Lung (tissue), 12 donors: ENCODE measurements around the gene KCND3. TPM values are rescaled to one million over a fixed set of nuclear protein-coding genes. Genes with fewer than 3 reads are reported as not detected.

Experiments used
- ATAC-seq: fragments of 200-7000 bp; cut with Tn5 transposase; one replicate; pipeline ENCODE4 v1.9.1; 2020; ENCODE audit warnings: moderate number of reproducible peaks; ENCODE audit not compliant: insufficient read depth, low FRiP score
- DNase-seq, 3 donors: peaks; one replicate each; pipeline ENCODE4 v3.0.0-alpha.2; 2013 to 2017
- H3K27ac ChIP-seq, 2 donors: one replicate each; pipeline ENCODE4 v1.5.1; 2013; ENCODE audit warnings: mild to moderate bottlenecking in 2 of 2, moderate library complexity in 2 of 2, control low read depth in 1 of 2, inconsistent platforms in 1 of 2, low read depth in 1 of 2, low read length in 1 of 2
- H3K27me3 ChIP-seq, 3 donors: one replicate each; pipeline ENCODE4 v1.5.1; 2013; ENCODE audit warnings: low read length in 2 of 3; ENCODE audit not compliant: control insufficient read depth in 3 of 3, insufficient read depth in 3 of 3
- H3K36me3 ChIP-seq, 4 donors: one replicate each; pipeline ENCODE4 v1.5.1; 2013; ENCODE audit warnings: low read length in 4 of 4, mild to moderate bottlenecking in 1 of 4, moderate library complexity in 1 of 4; ENCODE audit not compliant: control insufficient read depth in 4 of 4, insufficient read depth in 4 of 4
- H3K4me1 ChIP-seq, 5 donors: one replicate each; pipeline ENCODE4 v1.5.1; 2013; ENCODE audit warnings: low read length in 5 of 5, mild to moderate bottlenecking in 2 of 5, moderate library complexity in 1 of 5; ENCODE audit not compliant: control insufficient read depth in 5 of 5, insufficient read depth in 5 of 5
- H3K4me3 ChIP-seq: one replicate; pipeline ENCODE4 v1.5.1; 2013; ENCODE audit warnings: mild to moderate bottlenecking, control low read depth, moderate library complexity
- H3K9ac ChIP-seq, 2 donors: one replicate each; pipeline ENCODE4 v1.5.1; 2013; ENCODE audit warnings: low read length in 2 of 2, control low read depth in 1 of 2; ENCODE audit not compliant: insufficient read depth in 1 of 2
- H3K9me3 ChIP-seq, 4 donors: one replicate each; pipeline ENCODE4 v1.5.1; 2013; ENCODE audit warnings: low read length in 3 of 4, mild to moderate bottlenecking in 1 of 4, moderate library complexity in 1 of 4; ENCODE audit not compliant: control insufficient read depth in 4 of 4, insufficient read depth in 3 of 4
- whole genome bisulfite sequencing, 2 donors: extraction: QIAGEN DNeasy Blood & Tissue Kit; methylation state at CpG; one replicate each; pipeline ENCODE4 v1.1.7; 2013; 5-methylcytosine and 5-hydroxymethylcytosine counted together
- polyA plus RNA-seq, 2 donors: library from polyadenylated mRNA; stranded (reverse); fragments of 200-250 nt; gene quantifications; one replicate each; pipeline ENCODE4 v1.2.1, GENCODE V29; 2013
- total RNA-seq, 2 donors: library from RNA; depleted of rRNA in 1 of 2; stranded (reverse); fragments of >200 nt in 1 of 2; gene quantifications; one replicate each; pipeline ENCODE4 v1.2.1, GENCODE V29; 2014 to 2021
- TF ChIP-seq, protein P1 (sequence below): IDR thresholded peaks from 2 replicates; pipeline ENCODE4 v1.5.1; 2012; ENCODE audit warnings: mild to moderate bottlenecking; ENCODE audit errors: control extremely low read depth, extremely low read depth
- donor health status: control.
- donor health status: control.
- donor health status: Bipolar disorder and iron deficiency.
- donor health status: healthy.
- donor health status: DM: yes; HTN: yes; CAD: no.

KCND3 gene
- total and polyA plus RNA-seq, 4 donors, result 1.3 to 12.1 (median 4.9) TPM

DNA sequence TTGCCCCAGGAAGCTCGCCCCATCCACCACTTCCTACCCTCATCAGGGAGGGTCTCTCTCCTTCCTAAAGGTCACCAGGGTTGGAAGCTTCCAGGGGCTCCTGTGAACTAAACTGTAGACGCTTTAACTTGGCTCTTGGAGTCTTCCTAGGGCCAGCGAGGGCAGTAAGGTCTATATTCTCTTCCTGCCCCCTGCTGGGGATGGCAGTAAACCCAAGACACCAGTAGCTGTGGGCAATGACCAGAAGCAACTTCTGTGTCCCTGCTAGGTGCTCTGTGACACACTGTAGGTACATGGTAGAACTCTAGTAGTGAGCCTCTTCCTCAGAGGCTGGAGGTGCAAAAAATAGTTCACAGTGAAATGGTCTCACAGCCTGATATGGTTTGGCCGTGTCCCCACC is 30.0 kb downstream of the KCND3 start:
- no peaks in the 10 kb centered on the region for H3K27me3 ChIP-seq
- ATAC-seq (no peak), DNase-seq (no peak)
- no peaks in the 10 kb centered on the region for H3K9me3 ChIP-seq
- no peak overlapping the region for H3K27ac ChIP-seq
- peaks cover 0 to 5% (median 0%) of the 10 kb centered on the region in 5 donors for H3K4me1 ChIP-seq
- WGBS, 2 donors, result 81 to 90% methylated on average over 4 of the region's 4 CpGs
- no peak overlapping the region for H3K9ac ChIP-seq
- TF ChIP-seq, protein P1, sequence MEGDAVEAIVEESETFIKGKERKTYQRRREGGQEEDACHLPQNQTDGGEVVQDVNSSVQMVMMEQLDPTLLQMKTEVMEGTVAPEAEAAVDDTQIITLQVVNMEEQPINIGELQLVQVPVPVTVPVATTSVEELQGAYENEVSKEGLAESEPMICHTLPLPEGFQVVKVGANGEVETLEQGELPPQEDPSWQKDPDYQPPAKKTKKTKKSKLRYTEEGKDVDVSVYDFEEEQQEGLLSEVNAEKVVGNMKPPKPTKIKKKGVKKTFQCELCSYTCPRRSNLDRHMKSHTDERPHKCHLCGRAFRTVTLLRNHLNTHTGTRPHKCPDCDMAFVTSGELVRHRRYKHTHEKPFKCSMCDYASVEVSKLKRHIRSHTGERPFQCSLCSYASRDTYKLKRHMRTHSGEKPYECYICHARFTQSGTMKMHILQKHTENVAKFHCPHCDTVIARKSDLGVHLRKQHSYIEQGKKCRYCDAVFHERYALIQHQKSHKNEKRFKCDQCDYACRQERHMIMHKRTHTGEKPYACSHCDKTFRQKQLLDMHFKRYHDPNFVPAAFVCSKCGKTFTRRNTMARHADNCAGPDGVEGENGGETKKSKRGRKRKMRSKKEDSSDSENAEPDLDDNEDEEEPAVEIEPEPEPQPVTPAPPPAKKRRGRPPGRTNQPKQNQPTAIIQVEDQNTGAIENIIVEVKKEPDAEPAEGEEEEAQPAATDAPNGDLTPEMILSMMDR, result no peak
- H3K36me3 ChIP-seq, result no peaks in the 10 kb centered on the region
- H3K4me3 ChIP-seq, result no peak overlapping the region

DNA sequence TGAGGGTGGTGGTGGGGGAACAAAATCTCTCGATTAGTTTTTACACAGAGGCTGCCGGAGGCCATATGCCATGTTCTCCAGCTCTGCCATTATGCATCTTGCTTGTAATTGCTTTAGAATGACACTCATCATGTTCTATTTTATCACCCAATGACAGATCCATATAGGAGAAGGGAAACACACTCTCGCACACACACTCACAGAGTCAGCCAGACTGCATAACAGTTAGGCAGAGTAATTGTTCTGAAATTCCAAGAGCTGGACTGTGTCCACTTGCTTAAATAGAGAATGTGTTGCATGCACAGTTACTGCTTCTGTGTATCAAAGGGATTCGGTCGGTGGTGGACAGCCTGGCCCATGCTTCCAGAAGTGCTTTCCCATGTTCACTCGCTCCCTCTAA is 30.6 kb downstream of the KCND3 start:
- H3K27me3 ChIP-seq, result no peaks in the 10 kb centered on the region
- H3K9me3 ChIP-seq, result no peaks in the 10 kb centered on the region
- DNase-seq (peak in 1 of 3 donors; percentile 2), ATAC-seq (no peak)
- no peaks in the 10 kb centered on the region for H3K36me3 ChIP-seq
- no peak overlapping the region for H3K4me3 ChIP-seq
- H3K27ac ChIP-seq, result no peak overlapping the region
- WGBS, 2 donors, result 80 to 85% methylated on average over 6 of the region's 6 CpGs
- H3K4me1 ChIP-seq, result peaks cover 0 to 5% (median 0%) of the 10 kb centered on the region in 5 donors
- H3K9ac ChIP-seq, result no peak overlapping the region
- TF ChIP-seq, protein P1, result no peak

DNA sequence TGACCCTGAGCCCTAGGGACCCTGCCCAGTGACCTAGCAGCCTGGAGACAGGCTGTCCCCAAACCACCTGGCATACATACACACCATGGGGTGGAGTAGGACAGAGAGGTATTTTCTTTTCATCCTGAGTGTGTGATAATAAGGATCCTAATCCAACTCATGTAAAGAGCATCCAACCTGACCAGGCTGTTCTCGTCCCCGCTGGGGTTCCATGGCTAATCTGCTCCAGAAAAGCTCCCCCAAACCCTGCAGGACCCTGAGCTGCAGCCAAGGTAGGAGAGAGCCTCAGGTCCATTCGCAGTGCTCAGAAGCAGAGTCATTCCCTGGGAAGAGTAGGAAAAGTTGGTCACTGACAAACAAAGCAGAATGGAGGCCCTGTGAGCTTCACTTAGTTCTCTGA is 31.4 kb downstream of the KCND3 start:
- DNase-seq (no peak), ATAC-seq (no peak)
- no peak overlapping the region for H3K27ac ChIP-seq
- no peaks in the 10 kb centered on the region for H3K36me3 ChIP-seq
- no peak overlapping the region for H3K9ac ChIP-seq
- H3K4me1 ChIP-seq, result peaks cover 0 to 5% (median 0%) of the 10 kb centered on the region in 5 donors
- TF ChIP-seq, protein P1, result no peak
- no peak overlapping the region for H3K4me3 ChIP-seq
- no peaks in the 10 kb centered on the region for H3K9me3 ChIP-seq
- H3K27me3 ChIP-seq, result no peaks in the 10 kb centered on the region
- 92 to 94% methylated on average over 3 of the region's 3 CpGs for WGBS, 2 donors

DNA sequence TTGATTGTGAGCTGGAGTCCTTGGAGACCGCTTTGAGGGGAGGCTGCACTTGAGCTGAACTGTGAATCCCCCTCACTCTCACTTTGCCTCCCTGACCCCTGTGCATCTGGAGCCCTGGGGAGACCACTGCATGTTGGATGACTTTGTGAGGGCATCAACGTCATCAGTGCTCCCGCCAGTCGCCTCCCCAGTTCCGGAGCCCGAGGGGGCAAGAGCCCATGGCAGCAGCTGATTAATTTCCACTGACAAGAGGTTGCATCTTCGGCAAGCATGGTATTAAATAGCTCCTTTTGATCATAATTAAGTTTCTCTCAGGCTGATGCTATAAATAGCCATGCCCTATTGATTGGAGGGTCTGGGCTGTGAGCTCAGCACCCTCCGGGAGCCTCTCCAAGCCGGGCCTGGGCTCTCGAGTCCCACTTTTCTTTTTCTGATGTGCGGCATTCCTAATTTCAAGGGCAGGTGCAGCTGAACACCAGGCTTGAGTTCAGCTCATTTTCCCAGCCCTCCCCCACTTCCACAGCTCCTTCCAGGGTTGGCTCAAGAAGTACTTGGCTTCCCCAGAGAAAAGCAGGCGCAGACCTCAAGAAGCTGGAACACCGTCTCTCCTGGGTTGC is 33.2 kb downstream of the KCND3 start:
- Histone ChIP-seq H3K27ac (no peak overlapping the region), H3K9ac (no peak overlapping the region), H3K27me3 (no peaks in the 10 kb centered on the region), H3K9me3 (no peaks in the 10 kb centered on the region), H3K4me3 (no peak overlapping the region), H3K36me3 (no peaks in the 10 kb centered on the region), H3K4me1 (peaks cover 0 to 3% (median 0%) of the 10 kb centered on the region in 5 donors)
- 71 to 86% methylated on average over 13 of the region's 13 CpGs for WGBS, 2 donors
- TF ChIP-seq, protein P1, result no peak
- ATAC-seq (no peak), DNase-seq (peak; percentile 17 to 56 (median 46))
